ENCODE data around the gene RCL1.
"Not testable (repeated sequence)": the region's sequence is repeated elsewhere in the genome, so short reads cannot be mapped to it uniquely, and the experiment has no call there.

The RCL1 gene

GRCh38 chr9:4890242-4890641 is 97.5 kb downstream of the RCL1 start:
- TF ChIP-seq CTCF (IDR thresholded peaks at IDR 0.05; ENCODE audit: extremely low read depth, missing control alignments) = no peak
- DNase-seq (ENCODE audit: low spot score) = no peak

- no peak for TF ChIP-seq CTCF (IDR thresholded peaks at IDR 0.05; ENCODE audit: extremely low read depth, missing control alignments)
- DNase-seq (ENCODE audit: low spot score) = no peak
Measured at GRCh38 chr9:4890929-4891328, 98.2 kb downstream of the RCL1 start.

- DNase-seq (ENCODE audit: low spot score) = no peak
- no peak for TF ChIP-seq CTCF (IDR thresholded peaks at IDR 0.05; ENCODE audit: extremely low read depth, missing control alignments)
Measured at GRCh38 chr9:4891674-4892073, 98.9 kb downstream of the RCL1 start.

- no peak for TF ChIP-seq CTCF (IDR thresholded peaks at IDR 0.05; ENCODE audit: extremely low read depth, missing control alignments)
- no peak for DNase-seq (ENCODE audit: low spot score)
Measured at GRCh38 chr9:4892501-4893194, 99.9 kb downstream of the RCL1 start.

GRCh38 chr9:4894076-4894475 is 101.3 kb downstream of the RCL1 start:
- no peak for DNase-seq (ENCODE audit: low spot score)
- TF ChIP-seq CTCF (IDR thresholded peaks at IDR 0.05; ENCODE audit: extremely low read depth, missing control alignments) = no peak

- DNase-seq (ENCODE audit: low spot score) = not testable (repeated sequence)
Measured at GRCh38 chr9:4899853-4900252, 107.1 kb downstream of the RCL1 start.

- not testable (repeated sequence) for DNase-seq (ENCODE audit: low spot score)
Measured at GRCh38 chr9:4901401-4902134, 108.8 kb downstream of the RCL1 start.

- TF ChIP-seq CTCF (IDR thresholded peaks at IDR 0.05; ENCODE audit: extremely low read depth, missing control alignments) = no peak
- DNase-seq (ENCODE audit: low spot score) = no peak
Measured at GRCh38 chr9:4902135-4902475, 109.4 kb downstream of the RCL1 start.

All from GM20000 (cell line).